Measurements from ENCODE around the gene BCL2L15.
A peak's percentile ranks its signal among the peaks of the same experiment; 100 is the strongest.

BCL2L15 gene

DNA sequence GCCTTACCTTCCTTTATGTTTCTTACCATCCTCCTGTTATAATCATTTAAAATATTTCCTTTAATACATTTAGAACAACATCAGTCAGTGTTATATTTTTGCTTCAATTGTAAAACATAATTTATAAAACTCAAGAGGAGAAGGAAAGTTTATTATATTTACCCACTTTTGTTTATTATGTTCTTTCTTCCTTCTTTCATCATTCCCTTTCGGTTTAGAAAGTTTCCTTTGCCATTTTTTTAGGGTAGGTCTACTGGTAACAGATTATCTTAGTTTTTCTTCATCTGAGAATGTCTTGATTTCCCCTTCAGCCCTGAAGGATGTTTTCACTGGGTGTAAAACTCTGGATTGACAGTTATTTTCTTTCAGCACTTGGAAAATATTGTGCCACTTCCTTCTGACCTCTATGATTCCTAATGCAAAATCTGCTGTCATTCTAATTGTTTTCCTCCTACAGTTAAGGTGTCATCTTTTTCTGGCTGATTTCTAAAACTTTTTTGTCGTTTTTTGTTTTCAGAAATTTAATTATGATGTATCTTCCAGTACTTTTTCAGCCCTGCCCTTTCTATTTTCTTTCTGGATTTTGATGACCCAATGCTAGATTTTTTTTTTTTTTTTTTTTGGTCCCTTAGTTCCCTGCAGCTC is 40.9 kb downstream of the BCL2L15 start:
- Histone ChIP-seq H3K4me2 (ENCODE audit: low read length) (no peak overlapping the region), H3K9me2 (replicated peaks; ENCODE audit: control insufficient read depth, low read length) (no peaks in the 10 kb centered on the region), H3K36me3 (ENCODE audit: control insufficient read depth, low read length) (peaks cover 51% of the 10 kb centered on the region), H3K4me1 (ENCODE audit: control insufficient read depth, low read length) (peaks cover 9% of the 10 kb centered on the region), H3K27ac (ENCODE audit: low read depth, low read length) (no peak overlapping the region), H4K20me1 (ENCODE audit: control insufficient read depth, insufficient read depth, low read depth, low read length) (no peaks in the 10 kb centered on the region), H3F3A (ENCODE audit: control insufficient read depth, insufficient read depth) (peaks cover 7% of the 10 kb centered on the region; the same call in 1 of the 2 replicates), H3K9me3 (ENCODE audit: control insufficient read depth, insufficient read depth, low read length) (no peaks in the 10 kb centered on the region), H3K27me3 (ENCODE audit: control insufficient read depth, low read length) (no peaks in the 10 kb centered on the region), H3K4me3 (ENCODE audit: low read length) (no peak overlapping the region), H3K79me2 (ENCODE audit: control insufficient read depth, low read length) (no peaks in the 10 kb centered on the region)
- TF ChIP-seq, protein P1, sequence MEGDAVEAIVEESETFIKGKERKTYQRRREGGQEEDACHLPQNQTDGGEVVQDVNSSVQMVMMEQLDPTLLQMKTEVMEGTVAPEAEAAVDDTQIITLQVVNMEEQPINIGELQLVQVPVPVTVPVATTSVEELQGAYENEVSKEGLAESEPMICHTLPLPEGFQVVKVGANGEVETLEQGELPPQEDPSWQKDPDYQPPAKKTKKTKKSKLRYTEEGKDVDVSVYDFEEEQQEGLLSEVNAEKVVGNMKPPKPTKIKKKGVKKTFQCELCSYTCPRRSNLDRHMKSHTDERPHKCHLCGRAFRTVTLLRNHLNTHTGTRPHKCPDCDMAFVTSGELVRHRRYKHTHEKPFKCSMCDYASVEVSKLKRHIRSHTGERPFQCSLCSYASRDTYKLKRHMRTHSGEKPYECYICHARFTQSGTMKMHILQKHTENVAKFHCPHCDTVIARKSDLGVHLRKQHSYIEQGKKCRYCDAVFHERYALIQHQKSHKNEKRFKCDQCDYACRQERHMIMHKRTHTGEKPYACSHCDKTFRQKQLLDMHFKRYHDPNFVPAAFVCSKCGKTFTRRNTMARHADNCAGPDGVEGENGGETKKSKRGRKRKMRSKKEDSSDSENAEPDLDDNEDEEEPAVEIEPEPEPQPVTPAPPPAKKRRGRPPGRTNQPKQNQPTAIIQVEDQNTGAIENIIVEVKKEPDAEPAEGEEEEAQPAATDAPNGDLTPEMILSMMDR (IDR thresholded peaks at IDR 0.05; ENCODE audit: low read depth, low read length, poor library complexity, severe bottlenecking), result no peak
- TF ChIP-seq EZH2phosphoT487 (IDR thresholded peaks at IDR 0.05; ENCODE audit: borderline replicate concordance, low read length), result no peak

DNA sequence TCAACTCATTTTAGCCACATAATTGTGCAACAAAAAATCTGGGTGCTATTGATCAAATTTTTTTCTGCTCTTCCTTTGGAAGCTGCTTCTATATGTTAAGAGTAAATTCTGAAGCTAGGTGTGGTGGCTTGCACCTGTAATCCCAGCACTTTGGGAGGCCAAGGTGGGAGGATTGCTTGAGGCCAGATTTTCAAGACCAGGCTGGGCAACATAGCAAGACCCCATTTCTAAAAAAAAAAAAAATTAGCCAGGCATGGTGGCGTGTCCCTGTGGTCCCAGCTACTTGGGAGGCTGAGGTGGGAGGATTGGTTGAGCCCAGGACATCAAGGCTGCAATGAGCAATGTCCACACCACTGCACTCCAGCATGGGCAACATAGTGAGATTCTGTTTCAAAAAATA is 50.8 kb downstream of the BCL2L15 start:
- TF ChIP-seq, protein P1 (IDR thresholded peaks at IDR 0.05; ENCODE audit: low read depth, low read length, poor library complexity, severe bottlenecking), result no peak
- Histone ChIP-seq H3K36me3 (ENCODE audit: control insufficient read depth, low read length) (peaks cover 52% of the 10 kb centered on the region), H3K9me2 (replicated peaks; ENCODE audit: control insufficient read depth, low read length) (no peaks in the 10 kb centered on the region), H3K4me3 (ENCODE audit: low read length) (no peak overlapping the region), H3K27me3 (ENCODE audit: control insufficient read depth, low read length) (no peaks in the 10 kb centered on the region), H4K20me1 (ENCODE audit: control insufficient read depth, insufficient read depth, low read depth, low read length) (no peaks in the 10 kb centered on the region), H3K79me2 (ENCODE audit: control insufficient read depth, low read length) (no peaks in the 10 kb centered on the region), H3K4me1 (ENCODE audit: control insufficient read depth, low read length) (peaks cover 5% of the 10 kb centered on the region), H3K27ac (ENCODE audit: low read depth, low read length) (no peak overlapping the region), H3F3A (ENCODE audit: control insufficient read depth, insufficient read depth) (peaks cover 4% of the 10 kb centered on the region), H3K9me3 (ENCODE audit: control insufficient read depth, insufficient read depth, low read length) (no peaks in the 10 kb centered on the region), H3K4me2 (ENCODE audit: low read length) (no peak overlapping the region)

DNA sequence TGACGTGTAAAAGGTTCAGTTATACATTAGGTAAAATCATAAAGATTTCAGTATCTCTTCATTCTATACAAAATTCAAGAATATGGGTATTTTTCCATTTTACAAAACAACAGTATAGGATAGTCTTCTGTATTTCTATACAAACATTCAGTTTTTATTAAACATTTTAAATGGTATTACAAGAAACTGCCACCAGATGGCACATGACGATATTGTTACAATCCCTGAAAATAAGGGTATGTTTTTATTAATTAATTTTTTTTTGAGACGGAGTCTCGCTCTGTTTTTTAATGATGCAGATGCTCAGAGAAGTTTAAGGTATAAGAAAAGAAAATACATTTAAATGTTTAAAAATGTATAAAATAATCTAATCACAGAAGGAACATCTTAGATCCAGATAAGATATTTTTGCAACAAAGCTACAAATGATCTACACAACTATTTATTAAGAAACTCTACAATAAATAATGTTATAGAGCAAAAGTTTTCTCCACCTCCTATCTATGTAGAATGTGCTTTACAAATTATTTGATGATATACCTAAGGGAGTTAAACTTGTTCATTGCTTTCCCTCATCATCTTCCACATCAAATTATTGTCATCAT is 51.6 kb downstream of the BCL2L15 start:
- Histone ChIP-seq H4K20me1 (ENCODE audit: control insufficient read depth, insufficient read depth, low read depth, low read length) (no peaks in the 10 kb centered on the region), H3F3A (ENCODE audit: control insufficient read depth, insufficient read depth) (peaks cover 4% of the 10 kb centered on the region), H3K27ac (ENCODE audit: low read depth, low read length) (no peak overlapping the region), H3K4me1 (ENCODE audit: control insufficient read depth, low read length) (peaks cover 5% of the 10 kb centered on the region), H3K79me2 (ENCODE audit: control insufficient read depth, low read length) (no peaks in the 10 kb centered on the region), H3K4me3 (ENCODE audit: low read length) (no peak overlapping the region), H3K9me3 (ENCODE audit: control insufficient read depth, insufficient read depth, low read length) (no peaks in the 10 kb centered on the region), H3K9me2 (replicated peaks; ENCODE audit: control insufficient read depth, low read length) (no peaks in the 10 kb centered on the region), H3K4me2 (ENCODE audit: low read length) (no peak overlapping the region), H3K27me3 (ENCODE audit: control insufficient read depth, low read length) (no peaks in the 10 kb centered on the region), H3K36me3 (ENCODE audit: control insufficient read depth, low read length) (peaks cover 50% of the 10 kb centered on the region)
- TF ChIP-seq, protein P1 (IDR thresholded peaks at IDR 0.05; ENCODE audit: low read depth, low read length, poor library complexity, severe bottlenecking), result peak; percentile 42
- TF ChIP-seq EZH2phosphoT487 (IDR thresholded peaks at IDR 0.05; ENCODE audit: borderline replicate concordance, low read length), result no peak
